MM.1S (cell line): ENCODE results near the gene EPHB1.

Experiments used
- EZH2 ChIP-seq: fragments of 300-600 bp; sonication (generic); optimal IDR thresholded peaks from 2 replicates; pipeline ENCODE3; 2017; ENCODE audit warnings: low read depth, mild to moderate bottlenecking, antibody characterized with exemption, low read length, mixed read lengths
- EZH2phosphoT487 ChIP-seq: fragments of 300-600 bp; sonication (generic); IDR thresholded peaks from 2 replicates; pipeline ENCODE4 v1.6.1; 2018; ENCODE audit warnings: antibody characterized with exemption, low read length
- TF ChIP-seq, protein P1 (sequence below): fragments of 300-600 bp; sonication (generic); IDR thresholded peaks from 2 replicates; pipeline ENCODE4 v1.5.1; 2016; ENCODE audit warnings: antibody characterized with exemption, low read length, mixed read lengths

DNA sequence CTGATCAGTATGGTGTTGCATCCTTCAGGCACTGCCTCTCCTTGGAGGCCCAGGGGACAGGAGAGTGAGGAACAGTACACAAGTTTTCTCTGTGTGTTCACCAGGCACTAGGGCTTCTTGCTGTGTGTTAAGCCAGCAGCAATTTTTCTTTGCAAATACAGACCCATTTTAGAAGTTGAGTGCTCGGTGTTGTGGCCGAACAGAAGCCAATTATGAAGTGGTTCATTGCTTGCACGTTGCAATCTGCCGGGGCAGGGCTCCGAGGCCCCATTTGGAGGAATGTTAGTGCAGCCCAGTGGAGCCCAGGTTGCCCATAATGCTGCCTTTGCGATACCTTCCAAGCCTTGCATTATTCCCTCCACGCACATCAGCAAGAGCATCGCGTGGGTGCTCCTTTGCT is 51.0 kb downstream of the EPHB1 start:
- TF ChIP-seq, protein P1, sequence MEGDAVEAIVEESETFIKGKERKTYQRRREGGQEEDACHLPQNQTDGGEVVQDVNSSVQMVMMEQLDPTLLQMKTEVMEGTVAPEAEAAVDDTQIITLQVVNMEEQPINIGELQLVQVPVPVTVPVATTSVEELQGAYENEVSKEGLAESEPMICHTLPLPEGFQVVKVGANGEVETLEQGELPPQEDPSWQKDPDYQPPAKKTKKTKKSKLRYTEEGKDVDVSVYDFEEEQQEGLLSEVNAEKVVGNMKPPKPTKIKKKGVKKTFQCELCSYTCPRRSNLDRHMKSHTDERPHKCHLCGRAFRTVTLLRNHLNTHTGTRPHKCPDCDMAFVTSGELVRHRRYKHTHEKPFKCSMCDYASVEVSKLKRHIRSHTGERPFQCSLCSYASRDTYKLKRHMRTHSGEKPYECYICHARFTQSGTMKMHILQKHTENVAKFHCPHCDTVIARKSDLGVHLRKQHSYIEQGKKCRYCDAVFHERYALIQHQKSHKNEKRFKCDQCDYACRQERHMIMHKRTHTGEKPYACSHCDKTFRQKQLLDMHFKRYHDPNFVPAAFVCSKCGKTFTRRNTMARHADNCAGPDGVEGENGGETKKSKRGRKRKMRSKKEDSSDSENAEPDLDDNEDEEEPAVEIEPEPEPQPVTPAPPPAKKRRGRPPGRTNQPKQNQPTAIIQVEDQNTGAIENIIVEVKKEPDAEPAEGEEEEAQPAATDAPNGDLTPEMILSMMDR = no peak
- TF ChIP-seq EZH2phosphoT487 (no peak), EZH2 (no peak)
